ENCODE data around the gene CRB3. TPM values are rescaled to one million over a fixed set of nuclear protein-coding genes. Genes with fewer than 3 reads are reported as not detected.

CRB3 gene
- total and polyA plus RNA-seq, 2 donors (not counting 3 experiments of a cell fraction or from before 2014, with no cell fraction given): not detected

DNA sequence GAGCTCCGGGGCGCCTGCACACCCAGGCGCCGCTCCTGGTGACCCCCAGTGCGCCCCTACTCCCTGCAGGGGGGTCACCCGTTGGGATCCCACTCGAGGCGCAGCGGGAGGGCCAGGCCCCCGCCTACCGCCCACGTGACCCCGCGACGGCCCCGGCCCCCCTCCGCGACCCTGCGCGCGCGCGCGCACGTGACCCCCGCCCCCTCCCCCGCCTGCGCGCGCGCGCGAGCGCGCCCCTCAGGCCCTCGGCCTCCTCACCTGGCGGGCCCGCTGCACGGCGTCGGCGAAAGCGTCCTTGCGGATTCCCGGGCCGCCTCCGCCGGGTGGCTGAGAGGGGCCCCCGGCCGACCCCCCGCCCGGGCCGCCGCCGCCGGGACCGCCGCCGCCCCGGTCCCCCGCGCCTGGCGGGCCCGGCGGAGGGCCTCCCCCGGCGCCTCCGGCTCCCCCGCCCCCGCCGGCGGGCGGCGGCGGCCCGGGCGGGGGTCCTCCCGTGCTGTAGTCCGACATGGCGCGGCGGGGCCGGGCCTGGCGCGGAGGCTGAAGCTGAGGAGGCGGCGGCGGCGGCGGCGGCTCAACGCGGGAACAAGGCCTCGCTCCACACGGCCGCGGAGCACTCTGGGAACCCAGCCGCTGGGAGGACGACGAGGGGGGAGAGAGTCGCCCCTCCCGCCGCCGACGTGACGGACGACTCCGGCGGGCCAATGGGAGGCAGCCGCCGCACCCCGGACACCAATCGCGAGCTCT is 39.7 kb upstream of the CRB3 start, which contains the start of gene KHSRP:
TSS of gene KHSRP (minus strand) at position 617 of the 744 bp plus-strand sequence. CDS start at position 507, 110 bp downstream.
- H3K27me3 ChIP-seq (ENCODE audit: control insufficient read depth in 2 of 2, insufficient read depth in 2 of 2, low read length in 2 of 2): no peaks in the 10 kb centered on the region
- H3K79me2 ChIP-seq (ENCODE audit: control insufficient read depth, insufficient read depth, low read length): peaks cover 49% of the 10 kb centered on the region

DNA sequence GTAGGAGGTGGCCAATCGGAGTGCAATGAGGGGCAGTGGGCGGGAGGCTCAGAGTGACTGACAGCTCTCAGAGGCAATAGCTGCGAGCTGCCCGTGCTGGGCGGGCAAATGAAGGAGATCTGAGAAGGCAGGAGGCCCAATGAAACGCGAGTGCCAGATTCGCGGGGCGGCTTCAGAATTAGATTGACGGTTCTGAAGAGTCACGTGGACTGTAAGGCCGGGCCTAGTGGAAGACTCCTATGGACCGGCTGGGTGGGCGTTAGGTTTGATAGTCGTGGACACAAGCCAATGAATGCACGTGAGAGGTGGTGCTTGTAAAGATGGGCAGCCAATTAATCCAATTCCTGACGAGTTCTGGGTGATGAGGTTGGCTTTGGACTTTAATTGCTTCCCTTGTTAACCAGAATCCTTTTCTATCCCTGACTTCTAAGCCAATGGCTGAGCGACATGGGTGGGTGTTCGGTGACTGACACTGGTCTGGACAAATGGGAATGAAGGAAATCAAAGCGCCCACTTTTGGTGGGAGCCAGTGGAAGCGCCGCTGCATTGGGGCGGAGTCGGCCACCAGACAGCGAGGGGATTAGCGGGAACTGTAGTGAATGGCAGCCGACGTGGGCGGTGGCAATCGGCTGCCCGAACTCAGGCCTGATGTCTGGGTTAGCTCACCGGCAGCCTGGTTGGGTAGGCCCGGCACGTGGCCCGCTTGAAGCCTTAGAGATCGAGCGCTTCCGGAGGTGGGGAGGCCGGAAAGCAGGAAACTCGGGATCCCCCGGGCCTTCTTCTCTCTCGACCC is 38.9 kb upstream of the CRB3 start:
- Histone ChIP-seq H3K9me1 (replicated peaks; ENCODE audit: control insufficient read depth, extremely low read depth, insufficient read depth, low read length) (no peaks in the 10 kb centered on the region), H3K9ac (replicated peaks; ENCODE audit: extremely low read depth, insufficient read depth, low read length) (no peak overlapping the region), H3K4me3 (replicated peaks in 1 of 3; ENCODE audit: insufficient read depth in 1 of 3, low read depth in 1 of 3, low read length in 3 of 3) (no peak overlapping the region), H3K79me2 (ENCODE audit: control insufficient read depth, insufficient read depth, low read length) (peaks cover 41% of the 10 kb centered on the region), H3K27me3 (ENCODE audit: control insufficient read depth in 2 of 2, insufficient read depth in 2 of 2, low read length in 2 of 2) (no peaks in the 10 kb centered on the region), H3K9me3 (replicated peaks; ENCODE audit: control insufficient read depth, insufficient read depth, low read length) (no peaks in the 10 kb centered on the region), H3K36me3 (ENCODE audit: control insufficient read depth in 2 of 2, extremely low read depth in 1 of 2, insufficient read depth in 2 of 2, low read length in 2 of 2) (peaks cover 6 to 18% of the 10 kb centered on the region in 2 experiments), H4K20me1 (replicated peaks; ENCODE audit: control insufficient read depth, extremely low read depth, insufficient read depth, low read length) (peaks cover 3% of the 10 kb centered on the region), H3K4me1 (ENCODE audit: control insufficient read depth, extremely low read depth, insufficient read depth, low read length) (peaks cover 8% of the 10 kb centered on the region), H3K27ac (ENCODE audit: insufficient read depth, low read depth, low read length) (no peak overlapping the region), H2AFZ (ENCODE audit: low read depth, low read length) (peak overlapping the region; percentile 67), H3K4me2 (ENCODE audit: insufficient read depth, low read length) (no peak overlapping the region)
- FAIRE-seq: peak; percentile 100
- TF ChIP-seq FOS (IDR thresholded peaks at IDR 0.05; ENCODE audit: borderline replicate concordance, insufficient read depth, low read length) (no peak), POLR2A (IDR thresholded peaks at IDR 0.05; ENCODE audit: low read depth, low read length) (peak; percentile 41), POLR2AphosphoS5 (IDR thresholded peaks at IDR 0.05; ENCODE audit: insufficient read depth, low read depth, low read length) (peak; percentile 60), JUN (IDR thresholded peaks at IDR 0.05; ENCODE audit: borderline replicate concordance, insufficient read depth, insufficient read length, low read depth) (no peak), MYC (IDR thresholded peaks at IDR 0.05; ENCODE audit: low read depth, low read length) (no peak)
- TF ChIP-seq, protein P1, sequence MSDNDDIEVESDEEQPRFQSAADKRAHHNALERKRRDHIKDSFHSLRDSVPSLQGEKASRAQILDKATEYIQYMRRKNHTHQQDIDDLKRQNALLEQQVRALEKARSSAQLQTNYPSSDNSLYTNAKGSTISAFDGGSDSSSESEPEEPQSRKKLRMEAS (IDR thresholded peaks at IDR 0.05; ENCODE audit: insufficient read depth, insufficient read length): peak; percentile 98
- no TSS peak for BruUV-seq (replicated peaks)
- CTCF ChIA-PET: interaction anchor here (0.8 to 1.5 kb wide), 7 partner anchors 11 to 377 kb away, joined by 3 to 5 read pairs (median 3); partner anchors contain the start of genes ALKBH7 and SLC25A23
- dilution Hi-C loops (cut with MboI; ENCODE audit: extremely low pct_ligation_motif_present, low sequenced_read_pairs) (no loop called here), intact Hi-C loops (cut with micrococcal nuclease) (loop anchor here (1.0 to 10.0 kb wide), 7 partner anchors 32 to 378 kb away; partner anchors contain the start of genes CLPP, GPR108, GTF2F1 and TRIP10)
- POLR2A ChIA-PET: interaction anchor here (0.6 to 1.5 kb wide), 3 partner anchors 15 to 92 kb away, joined by 3 to 6 read pairs (median 4); partner anchors contain the start of gene ALKBH7
- peak; percentile 100 for DNase-seq (ENCODE audit: low read depth, low spot score)

More for the DNA sequence above, 39.7 kb upstream of the CRB3 start, which contains the start of gene KHSRP:
- Histone ChIP-seq H3K27ac (ENCODE audit: insufficient read depth, low read depth, low read length) (peak within 1 kb of the TSS; percentile 6), H3K36me3 (ENCODE audit: control insufficient read depth in 2 of 2, extremely low read depth in 1 of 2, insufficient read depth in 2 of 2, low read length in 2 of 2) (peaks cover 10 to 26% of the 10 kb centered on the region in 2 experiments), H3K4me1 (ENCODE audit: control insufficient read depth, extremely low read depth, insufficient read depth, low read length) (peaks cover 8% of the 10 kb centered on the region), H4K20me1 (replicated peaks; ENCODE audit: control insufficient read depth, extremely low read depth, insufficient read depth, low read length) (peaks cover 3% of the 10 kb centered on the region), H3K9ac (replicated peaks; ENCODE audit: extremely low read depth, insufficient read depth, low read length) (peak within 1 kb of the TSS; percentile 84), H3K4me2 (ENCODE audit: insufficient read depth, low read length) (peak within 1 kb of the TSS; percentile 87), H3K9me3 (replicated peaks; ENCODE audit: control insufficient read depth, insufficient read depth, low read length) (no peaks in the 10 kb centered on the region), H2AFZ (ENCODE audit: low read depth, low read length) (peak within 1 kb of the TSS; percentile 67), H3K9me1 (replicated peaks; ENCODE audit: control insufficient read depth, extremely low read depth, insufficient read depth, low read length) (no peaks in the 10 kb centered on the region), H3K4me3 (replicated peaks in 1 of 3; ENCODE audit: insufficient read depth in 1 of 3, low read depth in 1 of 3, low read length in 3 of 3) (peak within 1 kb of the TSS; percentile 79 to 94 (median 80))
- intact Hi-C loops (cut with micrococcal nuclease): loop anchor here (5.0 to 10.0 kb wide), 3 partner anchors 260 to 377 kb away; partner anchors contain the start of genes GPR108 and TRIP10
- CTCF ChIA-PET: interaction anchor here (0.8 to 1.5 kb wide), 7 partner anchors 12 to 376 kb away, joined by 3 to 5 read pairs (median 3); partner anchors contain the start of genes ALKBH7 and SLC25A23
- no TSS peak for BruUV-seq (replicated peaks)
- no peak for TF ChIP-seq MYC (IDR thresholded peaks at IDR 0.05; ENCODE audit: low read depth, low read length)
- peak; percentile 57 for TF ChIP-seq POLR2AphosphoS5 (IDR thresholded peaks at IDR 0.05; ENCODE audit: insufficient read depth, low read depth, low read length)
- DNase-seq (ENCODE audit: low read depth, low spot score) (no peak), FAIRE-seq (no peak)
- dilution Hi-C loops (cut with MboI; ENCODE audit: extremely low pct_ligation_motif_present, low sequenced_read_pairs): no loop called here
- POLR2A ChIA-PET: interaction anchor here (0.6 to 1.5 kb wide), 3 partner anchors 15 to 92 kb away, joined by 3 to 6 read pairs (median 4); partner anchors contain the start of gene ALKBH7

Measured in endothelial cell of umbilical vein (primary cell).